ENCODE data around the gene ZNF155. TPM values are rescaled to one million over a fixed set of nuclear protein-coding genes. Genes with fewer than 3 reads are reported as not detected.

The ZNF155 gene
- total and polyA plus RNA-seq, 2 donors (not counting 3 experiments of a cell fraction or from before 2014, with no cell fraction given): 2.0 to 5.9 TPM

DNA sequence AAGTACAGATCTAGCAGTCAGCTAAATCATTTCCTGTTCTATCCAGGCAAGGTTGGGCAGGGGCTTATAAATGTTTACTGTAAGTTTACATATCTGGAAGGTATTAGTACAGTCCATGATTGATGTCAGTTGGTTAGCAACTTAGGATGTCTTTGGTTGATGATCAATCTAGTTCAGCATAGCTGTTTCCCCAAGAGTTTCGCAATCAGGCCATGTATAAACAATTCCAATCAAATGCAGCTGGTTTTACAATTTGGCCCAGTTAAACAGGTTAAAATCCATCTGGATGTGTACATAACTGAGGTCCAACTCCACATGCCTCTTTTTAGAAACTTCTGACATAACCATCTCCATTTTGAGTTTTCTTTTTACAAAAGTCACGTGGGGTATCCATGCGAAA, 26.1 kb upstream of the ZNF155 start:
- H3K4me1 ChIP-seq (ENCODE audit: control insufficient read depth, extremely low read depth, insufficient read depth, low read length): no peaks in the 10 kb centered on the region
- no peaks in the 10 kb centered on the region for H3K9me1 ChIP-seq (replicated peaks; ENCODE audit: control insufficient read depth, extremely low read depth, insufficient read depth, low read length)
- intact Hi-C loops (cut with micrococcal nuclease): no loop called here
- no peaks in the 10 kb centered on the region for H4K20me1 ChIP-seq (replicated peaks; ENCODE audit: control insufficient read depth, extremely low read depth, insufficient read depth, low read length)
- no peak overlapping the region for H3K4me3 ChIP-seq (replicated peaks in 1 of 3; ENCODE audit: insufficient read depth in 1 of 3, low read depth in 1 of 3, low read length in 3 of 3)
- H3K9ac ChIP-seq (replicated peaks; ENCODE audit: extremely low read depth, insufficient read depth, low read length): no peak overlapping the region
- dilution Hi-C loops (cut with MboI; ENCODE audit: extremely low pct_ligation_motif_present, low sequenced_read_pairs): no loop called here
- FAIRE-seq (no peak), DNase-seq (ENCODE audit: low read depth, low spot score) (no peak)
- POLR2A ChIA-PET: no interaction called here
- no peaks in the 10 kb centered on the region for H3K79me2 ChIP-seq (ENCODE audit: control insufficient read depth, insufficient read depth, low read length)
- CTCF ChIA-PET: no interaction called here
- H3K9me3 ChIP-seq (replicated peaks; ENCODE audit: control insufficient read depth, insufficient read depth, low read length): no peaks in the 10 kb centered on the region
- no peak overlapping the region for H2AFZ ChIP-seq (ENCODE audit: low read depth, low read length)
- H3K27ac ChIP-seq (ENCODE audit: insufficient read depth, low read depth, low read length): no peak overlapping the region
- H3K36me3 ChIP-seq (ENCODE audit: control insufficient read depth in 2 of 2, extremely low read depth in 1 of 2, insufficient read depth in 2 of 2, low read length in 2 of 2): no peaks in the 10 kb centered on the region
- H3K4me2 ChIP-seq (ENCODE audit: insufficient read depth, low read length): no peak overlapping the region
- no TSS peak for BruUV-seq (replicated peaks)
- TF ChIP-seq, protein P1, sequence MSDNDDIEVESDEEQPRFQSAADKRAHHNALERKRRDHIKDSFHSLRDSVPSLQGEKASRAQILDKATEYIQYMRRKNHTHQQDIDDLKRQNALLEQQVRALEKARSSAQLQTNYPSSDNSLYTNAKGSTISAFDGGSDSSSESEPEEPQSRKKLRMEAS (IDR thresholded peaks at IDR 0.05; ENCODE audit: insufficient read depth, insufficient read length): no peak
- TF ChIP-seq MYC (IDR thresholded peaks at IDR 0.05; ENCODE audit: low read depth, low read length) (no peak), JUN (IDR thresholded peaks at IDR 0.05; ENCODE audit: borderline replicate concordance, insufficient read depth, insufficient read length, low read depth) (no peak), GATA2 (IDR thresholded peaks at IDR 0.05; ENCODE audit: insufficient read depth, insufficient read length, low read depth, low read length) (no peak), FOS (IDR thresholded peaks at IDR 0.05; ENCODE audit: borderline replicate concordance, insufficient read depth, low read length) (no peak), EZH2 (IDR thresholded peaks at IDR 0.05; ENCODE audit: borderline replicate concordance, low read depth, low read length, severe bottlenecking) (no peak), POLR2A (IDR thresholded peaks at IDR 0.05; ENCODE audit: low read depth, low read length) (no peak), POLR2AphosphoS5 (IDR thresholded peaks at IDR 0.05; ENCODE audit: insufficient read depth, low read depth, low read length) (no peak)
- TF ChIP-seq, protein P2, sequence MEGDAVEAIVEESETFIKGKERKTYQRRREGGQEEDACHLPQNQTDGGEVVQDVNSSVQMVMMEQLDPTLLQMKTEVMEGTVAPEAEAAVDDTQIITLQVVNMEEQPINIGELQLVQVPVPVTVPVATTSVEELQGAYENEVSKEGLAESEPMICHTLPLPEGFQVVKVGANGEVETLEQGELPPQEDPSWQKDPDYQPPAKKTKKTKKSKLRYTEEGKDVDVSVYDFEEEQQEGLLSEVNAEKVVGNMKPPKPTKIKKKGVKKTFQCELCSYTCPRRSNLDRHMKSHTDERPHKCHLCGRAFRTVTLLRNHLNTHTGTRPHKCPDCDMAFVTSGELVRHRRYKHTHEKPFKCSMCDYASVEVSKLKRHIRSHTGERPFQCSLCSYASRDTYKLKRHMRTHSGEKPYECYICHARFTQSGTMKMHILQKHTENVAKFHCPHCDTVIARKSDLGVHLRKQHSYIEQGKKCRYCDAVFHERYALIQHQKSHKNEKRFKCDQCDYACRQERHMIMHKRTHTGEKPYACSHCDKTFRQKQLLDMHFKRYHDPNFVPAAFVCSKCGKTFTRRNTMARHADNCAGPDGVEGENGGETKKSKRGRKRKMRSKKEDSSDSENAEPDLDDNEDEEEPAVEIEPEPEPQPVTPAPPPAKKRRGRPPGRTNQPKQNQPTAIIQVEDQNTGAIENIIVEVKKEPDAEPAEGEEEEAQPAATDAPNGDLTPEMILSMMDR (IDR thresholded peaks at IDR 0.05; ENCODE audit: extremely low read depth in 1 of 2, insufficient read depth in 1 of 2, low read depth in 1 of 2, low read length in 2 of 2): no peak
- no peaks in the 10 kb centered on the region for H3K27me3 ChIP-seq (ENCODE audit: control insufficient read depth in 2 of 2, insufficient read depth in 2 of 2, low read length in 2 of 2)

Measured in endothelial cell of umbilical vein (primary cell).